Body of pancreas (tissue), 4 donors: ENCODE measurements around the gene CRYBB3.

Source experiments
- CTCF ChIP-seq, 7 experiments: fragments of 450-650 bp in 4 of 7; fragments of 200-600 bp in 3 of 7; sonication (generic) in 3 of 7; IDR thresholded peaks; one replicate each; pipeline ENCODE4 v1.5.1; 2016 to 2019; ENCODE audit warnings: antibody characterized with exemption in 7 of 7
- POLR2A ChIP-seq, 3 donors: fragments of 450-650 bp; IDR thresholded peaks; one replicate each; pipeline ENCODE4 v1.6.1; 2016; ENCODE audit warnings: antibody characterized with exemption in 3 of 3, mild to moderate bottlenecking in 2 of 3

DNA sequence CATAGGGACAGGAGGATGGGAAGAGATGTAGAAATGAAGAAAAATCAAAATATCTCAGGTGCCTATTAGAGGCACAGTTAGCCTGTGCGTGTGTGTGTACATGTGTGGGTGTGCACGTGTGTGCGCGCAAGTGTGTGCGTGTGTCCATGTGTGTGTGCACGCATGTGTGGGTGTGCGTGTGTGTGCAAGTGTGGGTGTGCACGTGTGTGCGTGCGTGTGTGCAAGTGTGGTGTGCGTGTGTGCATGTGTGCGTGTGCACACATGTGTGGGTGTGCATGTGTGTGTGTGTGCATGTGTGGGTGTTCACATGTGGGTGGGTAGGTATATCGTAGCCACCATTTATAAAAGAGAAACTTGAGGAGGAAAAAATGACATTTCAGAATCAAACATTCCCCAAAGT is 29.2 kb downstream of the CRYBB3 start:
- TF ChIP-seq POLR2A (IDR thresholded peaks at IDR 0.05) (no peak), CTCF (IDR thresholded peaks at IDR 0.05) (no peak)
